Activated naive CD4-positive, alpha-beta T cell treated with anti-CD3 and anti-CD28 coated beads for 36 hours (primary cell): Measurements from ENCODE around the gene KRT4. TPM values are rescaled to one million over a fixed set of nuclear protein-coding genes. Genes with fewer than 3 reads are reported as not detected.

Experiments
- CTCF ChIA-PET: fragments of 350-600 bp; sonication (Branson Sonifier 250); formaldehyde crosslinking; loops from one replicate; lab custom pipeline; 2021; ENCODE audit warnings: antibody characterized with exemption; lab: Charles Lee
- DNase-seq: peaks from one replicate; pipeline ENCODE4 v3.0.0-alpha.2; 2020
- H3K27ac Mint-ChIP-seq: one replicate; pipeline ENCODE4 v1.8.0; 2021; ENCODE audit warnings: mild to moderate bottlenecking, mixed read lengths
- H3K27me3 Mint-ChIP-seq: one replicate; pipeline ENCODE4 v1.8.0; 2021; ENCODE audit warnings: low read depth, mixed read lengths
- H3K36me3 Mint-ChIP-seq: one replicate; pipeline ENCODE4 v1.8.0; 2021; ENCODE audit warnings: low read depth, mixed read lengths
- H3K4me1 Mint-ChIP-seq: one replicate; pipeline ENCODE4 v1.8.0; 2021; ENCODE audit warnings: low read depth, mixed read lengths
- H3K4me3 Mint-ChIP-seq: one replicate; pipeline ENCODE4 v1.8.0; 2021; ENCODE audit warnings: mild to moderate bottlenecking, moderate library complexity, mixed read lengths
- H3K9me3 Mint-ChIP-seq: one replicate; pipeline ENCODE4 v1.8.0; 2021; ENCODE audit warnings: mixed read lengths
- intact Hi-C: fragments of 100-400 bp; cut with micrococcal nuclease; formaldehyde crosslinking; loops from one replicate; pipeline ENCODE4 v1.15.1; 2023
- total RNA-seq, 2 experiments: library from RNA; stranded (reverse); gene quantifications; one replicate each; pipeline ENCODE4 v1.2.3, GENCODE V29; 2021

Gene KRT4
- total RNA-seq, 2 experiments from 2014 or later, result not detected

DNA sequence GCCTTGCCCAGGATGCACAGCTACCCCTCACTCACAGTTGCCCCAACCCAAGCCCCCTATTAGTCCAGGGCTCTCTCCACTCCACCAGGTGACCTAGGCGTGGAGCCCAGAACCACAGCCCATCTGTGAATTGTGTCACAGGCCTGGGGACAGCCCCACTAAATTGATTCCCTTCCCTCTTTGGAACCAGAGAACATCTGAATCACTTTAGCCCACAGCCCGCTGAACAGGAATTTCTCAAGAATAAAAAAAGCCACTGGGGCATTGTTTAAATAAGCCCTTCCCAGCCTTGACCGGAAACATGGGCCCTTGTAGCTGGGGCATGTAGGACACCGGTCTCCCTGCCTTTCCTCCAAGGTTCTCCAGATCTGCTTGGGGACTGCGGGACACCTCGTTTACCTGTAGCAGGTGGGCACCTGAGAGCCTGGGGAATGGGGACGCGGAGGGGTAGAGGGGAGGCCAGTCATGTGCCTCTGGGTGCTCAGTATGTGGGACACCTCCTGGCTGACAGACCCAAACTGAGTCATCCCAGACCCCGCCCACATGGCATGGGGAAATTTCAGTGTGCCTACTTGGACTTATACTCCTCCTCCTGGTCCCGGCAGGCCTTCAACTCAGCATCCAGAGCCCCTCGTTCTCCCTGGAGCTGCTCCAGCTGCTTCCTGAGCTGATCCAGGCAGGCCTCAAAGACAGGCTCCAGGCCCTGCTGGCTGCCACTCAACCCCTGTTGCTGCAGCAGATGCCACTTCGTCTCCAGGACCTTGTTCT, 33.6 kb upstream of the KRT4 start:
- no peaks in the 10 kb centered on the region for H3K36me3 Mint-ChIP-seq
- H3K4me3 Mint-ChIP-seq, result no peak overlapping the region
- intact Hi-C loops, result no loop called here
- CTCF ChIA-PET, result interaction anchor here (0.7 kb wide), 1 partner anchor 264 kb away, joined by 3 read pairs; no protein-coding TSS in a partner anchor
- H3K9me3 Mint-ChIP-seq, result no peaks in the 10 kb centered on the region
- H3K27ac Mint-ChIP-seq, result no peak overlapping the region
- no peaks in the 10 kb centered on the region for H3K27me3 Mint-ChIP-seq
- DNase-seq, result no peak
- H3K4me1 Mint-ChIP-seq, result no peaks in the 10 kb centered on the region

DNA sequence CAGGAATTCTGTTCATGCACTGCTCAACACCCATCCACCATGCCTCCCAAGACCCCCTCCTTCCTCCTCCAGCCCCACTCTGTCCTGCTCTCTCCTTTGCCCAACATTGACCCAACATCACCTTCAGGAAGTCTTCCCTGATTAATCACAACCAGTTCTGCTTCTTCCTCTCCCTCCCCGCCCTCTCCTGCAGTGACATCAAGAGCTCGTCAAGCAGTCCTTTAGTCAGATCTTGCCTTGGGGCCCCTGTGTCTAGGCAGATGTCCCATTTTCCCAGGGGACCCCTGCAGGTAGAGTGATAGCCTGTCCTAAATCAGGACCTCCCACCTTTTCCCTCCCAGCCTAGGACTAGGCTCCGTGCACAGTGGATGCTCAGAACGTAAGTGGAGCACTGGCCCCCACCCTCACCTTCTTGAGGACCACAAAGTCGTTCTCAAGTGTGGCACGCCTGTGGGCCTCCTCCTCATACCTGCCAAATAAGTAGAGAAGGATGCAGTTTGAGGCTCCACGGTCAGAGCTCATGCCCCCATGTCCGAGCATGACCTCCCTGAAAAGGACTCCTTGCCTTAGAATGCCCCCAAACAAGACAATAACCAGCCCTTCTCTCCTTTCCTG, 32.5 kb upstream of the KRT4 start:
- no peak for DNase-seq
- H3K9me3 Mint-ChIP-seq, result no peaks in the 10 kb centered on the region
- H3K4me3 Mint-ChIP-seq, result no peak overlapping the region
- H3K27ac Mint-ChIP-seq, result no peak overlapping the region
- no peaks in the 10 kb centered on the region for H3K36me3 Mint-ChIP-seq
- H3K27me3 Mint-ChIP-seq, result no peaks in the 10 kb centered on the region
- intact Hi-C loops, result no loop called here
- no peaks in the 10 kb centered on the region for H3K4me1 Mint-ChIP-seq
- CTCF ChIA-PET, result no interaction called here

DNA sequence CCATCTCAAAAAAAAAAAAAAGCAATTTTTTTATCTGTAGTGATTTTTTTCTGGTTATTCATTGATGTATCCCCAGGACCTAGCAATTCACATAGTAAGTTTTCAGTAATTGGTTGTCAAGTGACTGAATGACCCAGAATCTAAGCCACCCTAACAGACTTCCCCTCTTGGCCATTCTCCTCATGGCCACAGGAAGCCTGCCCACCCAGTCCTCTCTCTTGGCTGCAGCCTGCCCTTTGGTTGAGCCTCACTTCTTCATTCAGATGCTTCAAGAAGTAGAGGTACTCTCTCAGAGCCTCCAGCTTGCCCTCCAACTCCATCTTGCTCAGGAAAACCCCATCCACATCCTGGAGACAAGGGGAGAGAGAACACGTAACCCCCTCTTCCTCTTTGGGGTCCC, 32.0 kb upstream of the KRT4 start:
- Mint-ChIP-seq H3K4me3 (no peak overlapping the region), H3K36me3 (no peaks in the 10 kb centered on the region), H3K4me1 (no peaks in the 10 kb centered on the region), H3K27ac (no peak overlapping the region), H3K27me3 (no peaks in the 10 kb centered on the region), H3K9me3 (no peaks in the 10 kb centered on the region)
- intact Hi-C loops, result no loop called here
- no peak for DNase-seq
- CTCF ChIA-PET, result no interaction called here

DNA sequence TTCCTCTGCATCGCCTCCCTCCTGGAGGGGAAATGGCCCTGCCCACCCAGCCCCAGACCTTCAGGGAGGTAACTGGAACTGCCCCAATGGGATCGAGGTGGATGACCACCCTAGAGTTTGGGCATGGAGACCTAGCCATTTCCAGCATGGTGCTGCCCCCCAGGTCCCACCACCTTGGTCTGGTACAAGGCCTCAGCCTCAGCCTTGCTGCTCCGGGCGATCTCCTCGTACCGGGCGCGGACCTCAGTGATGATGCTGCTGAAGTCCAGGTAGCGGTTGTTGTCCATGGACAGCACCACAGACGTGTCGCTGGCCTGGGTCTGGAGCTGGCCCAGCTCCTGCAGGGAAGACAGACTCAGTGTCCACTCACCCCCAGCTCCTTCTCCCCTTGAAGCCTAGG, 30.5 kb upstream of the KRT4 start:
- intact Hi-C loops, result no loop called here
- DNase-seq, result no peak
- H3K4me1 Mint-ChIP-seq, result no peaks in the 10 kb centered on the region
- CTCF ChIA-PET, result interaction anchor here (0.8 to 1.2 kb wide), 2 partner anchors 35 to 122 kb away, joined by 3 read pairs; no protein-coding TSS in a partner anchor
- no peaks in the 10 kb centered on the region for H3K27me3 Mint-ChIP-seq
- no peak overlapping the region for H3K27ac Mint-ChIP-seq
- H3K36me3 Mint-ChIP-seq, result no peaks in the 10 kb centered on the region
- H3K4me3 Mint-ChIP-seq, result no peak overlapping the region
- no peaks in the 10 kb centered on the region for H3K9me3 Mint-ChIP-seq

DNA sequence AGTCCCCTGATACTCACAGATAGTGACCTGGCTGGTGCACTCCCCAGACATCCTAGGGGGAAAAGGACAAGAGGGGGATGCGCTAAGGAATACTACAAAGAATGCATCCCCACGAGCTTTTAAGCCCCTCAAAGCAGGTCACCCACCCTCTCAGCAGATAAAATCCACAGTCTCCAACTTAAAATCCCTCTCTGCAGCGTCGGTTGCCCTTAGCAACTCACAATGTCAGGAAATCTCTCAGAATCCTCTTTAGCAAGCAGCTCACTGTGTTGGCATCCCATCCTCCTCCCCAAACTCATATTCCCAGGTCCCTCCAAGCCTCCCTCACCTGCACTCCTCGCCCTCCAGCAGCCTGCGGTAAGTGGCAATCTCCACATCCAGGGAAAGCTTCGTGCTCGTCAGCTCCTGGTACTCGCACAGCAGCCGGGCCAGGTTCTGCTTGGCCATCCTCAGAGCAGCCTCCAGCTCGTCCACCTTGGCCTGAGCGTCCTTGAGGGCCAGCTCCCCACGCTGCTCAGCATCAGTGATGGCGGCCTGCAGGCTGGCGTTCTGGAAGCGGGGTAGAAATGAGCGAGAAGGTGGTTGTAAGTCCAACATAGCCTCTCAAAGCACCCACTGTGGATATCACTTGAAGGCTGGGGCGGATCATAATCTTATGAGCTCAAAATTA, 25.7 kb upstream of the KRT4 start:
- CTCF ChIA-PET, result interaction anchor here (0.5 to 1.2 kb wide), 3 partner anchors 31 to 467 kb away, joined by 3 to 4 read pairs (median 4); no protein-coding TSS in a partner anchor
- Mint-ChIP-seq H3K4me3 (no peak overlapping the region), H3K27me3 (no peaks in the 10 kb centered on the region), H3K4me1 (peaks cover 22% of the 10 kb centered on the region), H3K36me3 (no peaks in the 10 kb centered on the region), H3K9me3 (no peaks in the 10 kb centered on the region), H3K27ac (no peak overlapping the region)
- intact Hi-C loops, result no loop called here
- DNase-seq, result no peak

DNA sequence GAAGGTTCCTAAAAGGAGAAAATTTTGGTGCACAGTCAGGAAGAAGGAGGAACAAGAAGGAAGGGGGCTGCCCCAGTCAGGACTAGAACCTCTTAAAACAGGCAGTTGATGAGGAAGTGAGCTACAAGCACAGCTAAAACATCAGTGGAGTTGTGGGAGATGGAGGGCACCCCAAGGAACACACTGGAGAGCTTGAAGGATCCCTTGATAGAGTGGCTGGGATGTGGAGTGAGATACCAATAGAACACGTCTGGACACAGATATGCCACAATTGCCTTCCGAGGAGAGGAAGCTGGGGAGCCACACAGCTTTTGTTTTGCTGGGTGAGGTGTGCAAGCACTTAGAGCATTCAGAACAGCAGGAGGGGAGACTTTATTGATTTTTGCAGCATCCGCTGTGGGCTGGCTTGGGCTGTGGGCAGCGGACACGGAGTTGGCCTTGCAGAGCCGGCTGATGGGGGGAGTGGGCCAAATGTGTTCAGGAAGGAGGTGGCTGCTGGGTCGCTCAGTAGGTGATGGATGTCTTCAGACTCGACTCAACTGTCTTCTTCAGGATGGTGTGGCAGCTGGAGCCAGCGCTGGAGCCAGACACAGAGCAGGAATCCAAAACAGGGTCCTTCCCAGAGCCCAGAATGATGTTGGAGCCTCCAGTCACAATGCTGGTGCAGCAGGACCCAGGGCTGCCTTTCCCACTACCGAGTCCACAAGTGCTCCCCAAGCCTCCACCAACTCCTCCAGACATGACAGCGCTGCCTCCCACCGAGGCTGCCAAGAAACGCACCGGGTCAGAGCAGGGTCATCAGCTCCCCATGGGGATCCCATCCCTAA, 24.9 kb upstream of the KRT4 start:
- Mint-ChIP-seq H3K4me3 (no peak overlapping the region), H3K4me1 (peaks cover 22% of the 10 kb centered on the region), H3K36me3 (no peaks in the 10 kb centered on the region), H3K9me3 (no peaks in the 10 kb centered on the region), H3K27ac (no peak overlapping the region), H3K27me3 (no peaks in the 10 kb centered on the region)
- DNase-seq, result no peak
- CTCF ChIA-PET, result interaction anchor here (1.0 to 1.2 kb wide), 2 partner anchors 41 to 466 kb away, joined by 4 read pairs; no protein-coding TSS in a partner anchor
- intact Hi-C loops, result no loop called here

DNA sequence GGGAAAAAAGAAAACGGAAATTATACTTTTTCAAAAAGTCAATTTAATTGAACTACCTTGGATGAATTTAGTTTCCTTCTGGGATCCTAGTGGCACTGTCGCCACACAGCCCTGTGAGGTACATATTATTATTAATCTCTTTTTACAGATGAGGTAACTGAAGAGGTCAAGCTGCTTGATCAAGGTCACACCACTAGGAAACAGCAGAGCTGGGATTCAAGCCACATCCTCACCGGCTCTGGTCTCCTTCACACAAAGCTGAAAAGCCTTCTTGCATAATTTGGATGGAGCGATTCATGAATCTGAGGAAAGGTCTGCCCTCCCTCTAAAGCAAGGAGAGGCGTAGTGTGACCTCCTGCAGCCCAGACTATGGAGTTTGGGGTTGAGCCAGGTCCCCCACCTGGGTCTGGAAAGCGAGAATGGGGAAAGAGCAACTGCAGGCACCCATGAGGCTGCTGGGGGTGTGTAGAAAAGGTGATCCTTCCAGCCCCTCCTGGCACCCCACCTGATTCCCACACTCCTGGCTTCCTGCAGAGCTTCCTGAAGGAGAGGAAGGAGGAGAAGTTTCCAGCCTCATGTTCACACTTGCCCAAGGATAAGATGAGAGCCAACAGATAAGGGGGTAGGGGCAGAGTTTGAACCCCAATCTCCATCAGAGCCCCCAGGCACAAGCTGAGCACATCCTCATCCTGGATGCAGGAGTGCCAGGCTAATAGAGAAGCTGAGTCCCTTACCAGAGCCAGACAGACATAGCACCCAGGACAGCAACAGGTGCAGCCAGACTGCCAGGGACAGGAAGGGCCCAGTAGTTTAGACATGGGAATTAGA, 24.1 kb upstream of the KRT4 start:
- Mint-ChIP-seq H3K4me1 (peaks cover 22% of the 10 kb centered on the region), H3K36me3 (no peaks in the 10 kb centered on the region), H3K4me3 (no peak overlapping the region), H3K27ac (no peak overlapping the region), H3K27me3 (no peaks in the 10 kb centered on the region), H3K9me3 (no peaks in the 10 kb centered on the region)
- DNase-seq, result no peak
- intact Hi-C loops, result no loop called here
- CTCF ChIA-PET, result interaction anchor here (1.0 to 1.2 kb wide), 2 partner anchors 42 to 466 kb away, joined by 4 read pairs; no protein-coding TSS in a partner anchor

DNA sequence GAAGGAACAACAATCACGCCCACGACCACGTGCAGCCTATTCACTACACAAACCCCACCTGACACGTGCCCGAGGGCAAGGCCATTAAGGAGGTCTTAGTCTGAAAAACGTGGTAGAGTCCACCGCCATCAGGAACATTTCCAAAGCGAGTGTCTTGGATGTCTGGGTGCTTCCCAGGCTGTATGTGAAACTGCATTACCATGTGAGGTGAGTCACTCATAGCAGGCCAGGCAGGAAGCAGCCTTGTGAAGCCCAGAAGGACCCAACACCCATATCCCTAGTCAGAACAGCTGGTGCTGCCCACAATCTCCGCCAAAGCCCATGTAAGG, 23.5 kb upstream of the KRT4 start:
- CTCF ChIA-PET, result no interaction called here
- Mint-ChIP-seq H3K9me3 (no peaks in the 10 kb centered on the region), H3K27ac (no peak overlapping the region), H3K4me3 (no peak overlapping the region), H3K27me3 (no peaks in the 10 kb centered on the region), H3K4me1 (peaks cover 22% of the 10 kb centered on the region), H3K36me3 (no peaks in the 10 kb centered on the region)
- peak; percentile 10 for DNase-seq
- intact Hi-C loops, result no loop called here

DNA sequence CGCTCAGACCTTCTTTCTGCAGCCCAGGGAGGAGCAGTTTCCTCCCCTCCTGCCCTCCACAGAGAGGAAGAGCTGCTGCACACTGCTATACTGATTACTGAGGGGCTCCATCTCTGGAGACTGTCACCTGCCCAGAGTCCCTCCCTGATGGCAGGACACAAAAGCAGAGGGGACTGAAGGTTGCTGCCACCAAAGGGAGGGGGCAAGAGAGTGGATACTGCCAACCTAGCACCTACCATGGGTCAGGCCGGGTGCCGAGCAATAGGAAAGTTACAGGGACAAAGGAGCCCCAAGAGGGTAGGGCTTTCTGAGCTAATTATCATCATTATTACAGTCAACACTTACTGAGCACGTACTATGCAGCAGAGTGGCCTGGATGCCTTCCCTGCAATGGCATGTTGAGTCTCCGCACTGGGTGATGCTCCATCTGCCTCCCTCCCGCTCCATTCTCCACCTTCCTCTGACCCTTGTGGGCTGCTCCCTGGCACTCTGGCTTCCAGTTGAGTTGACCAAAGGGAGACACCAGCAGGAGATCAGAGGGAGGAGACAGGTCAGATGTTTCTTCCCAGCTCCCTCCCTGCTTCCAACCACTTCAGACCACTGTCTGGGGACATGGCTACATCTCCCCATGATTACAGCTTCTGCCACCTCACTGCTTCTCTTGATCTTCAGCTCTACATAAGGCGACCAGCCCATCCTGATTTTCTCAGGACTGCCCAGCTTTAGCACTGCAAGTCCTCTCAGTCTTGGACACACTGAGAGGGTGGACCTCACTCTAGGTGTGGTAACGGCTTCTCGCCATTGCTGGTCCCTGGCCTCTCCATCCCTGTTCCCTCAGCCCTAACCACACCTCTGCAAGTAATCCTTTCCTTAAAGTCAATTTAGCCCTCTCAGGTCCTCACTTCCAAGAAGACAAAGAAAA, 22.8 kb upstream of the KRT4 start:
- Mint-ChIP-seq H3K4me3 (no peak overlapping the region), H3K36me3 (no peaks in the 10 kb centered on the region), H3K9me3 (no peaks in the 10 kb centered on the region), H3K27ac (no peak overlapping the region), H3K4me1 (peaks cover 22% of the 10 kb centered on the region), H3K27me3 (no peaks in the 10 kb centered on the region)
- DNase-seq, result no peak
- CTCF ChIA-PET, result interaction anchor here (0.8 kb wide), 1 partner anchor 34 kb away, joined by 3 read pairs; no protein-coding TSS in a partner anchor
- intact Hi-C loops, result no loop called here

DNA sequence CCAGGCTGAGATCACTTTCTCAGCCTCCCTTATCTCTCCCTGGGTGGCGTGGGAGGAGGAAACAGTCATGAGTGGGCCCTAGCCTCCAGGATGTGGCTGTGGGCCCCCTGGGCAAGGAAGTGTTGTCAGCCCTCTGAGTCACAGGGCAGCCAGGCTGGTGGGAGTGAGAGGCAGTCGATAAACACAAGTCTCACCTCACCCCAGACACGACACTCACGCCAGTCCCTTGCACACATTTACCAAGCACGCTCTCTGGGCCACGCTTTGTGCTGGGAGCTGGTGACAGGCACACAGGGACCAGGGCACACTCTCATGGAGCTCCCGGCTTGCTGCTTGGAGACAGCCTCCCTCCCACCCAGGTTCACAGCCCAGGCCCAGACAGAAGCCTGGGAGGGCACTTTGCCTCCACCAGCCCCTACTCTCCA, 22.1 kb upstream of the KRT4 start:
- H3K27ac Mint-ChIP-seq, result no peak overlapping the region
- no peaks in the 10 kb centered on the region for H3K36me3 Mint-ChIP-seq

More for the DNA sequence above, 22.1 kb upstream of the KRT4 start:
- CTCF ChIA-PET, result no interaction called here
- Mint-ChIP-seq H3K4me1 (peaks cover 22% of the 10 kb centered on the region), H3K4me3 (no peak overlapping the region), H3K9me3 (no peaks in the 10 kb centered on the region), H3K27me3 (no peaks in the 10 kb centered on the region)
- intact Hi-C loops, result no loop called here
- DNase-seq, result peak; percentile 64
